Measurements from ENCODE around the gene RB1.

DNA sequence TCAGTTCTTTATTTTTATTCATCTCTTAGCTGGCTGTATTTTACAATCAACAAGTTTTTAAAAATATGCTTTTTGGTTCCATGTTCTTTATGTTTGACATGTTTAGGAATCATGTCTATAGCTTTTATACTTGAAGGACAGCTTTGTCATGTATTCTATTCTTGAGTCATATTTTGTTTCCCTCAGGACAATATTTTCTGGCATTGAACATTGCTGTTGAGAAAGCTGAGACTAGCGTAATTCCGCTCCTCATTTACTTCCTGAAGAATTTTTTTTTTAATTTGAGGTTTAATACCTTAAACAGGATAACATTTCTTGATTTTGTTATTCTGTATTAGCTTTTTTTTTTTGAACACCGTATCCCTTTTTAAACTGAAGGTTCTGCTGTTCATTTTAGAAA, 53.2 kb downstream of the RB1 start:
- TF ChIP-seq, protein P1, sequence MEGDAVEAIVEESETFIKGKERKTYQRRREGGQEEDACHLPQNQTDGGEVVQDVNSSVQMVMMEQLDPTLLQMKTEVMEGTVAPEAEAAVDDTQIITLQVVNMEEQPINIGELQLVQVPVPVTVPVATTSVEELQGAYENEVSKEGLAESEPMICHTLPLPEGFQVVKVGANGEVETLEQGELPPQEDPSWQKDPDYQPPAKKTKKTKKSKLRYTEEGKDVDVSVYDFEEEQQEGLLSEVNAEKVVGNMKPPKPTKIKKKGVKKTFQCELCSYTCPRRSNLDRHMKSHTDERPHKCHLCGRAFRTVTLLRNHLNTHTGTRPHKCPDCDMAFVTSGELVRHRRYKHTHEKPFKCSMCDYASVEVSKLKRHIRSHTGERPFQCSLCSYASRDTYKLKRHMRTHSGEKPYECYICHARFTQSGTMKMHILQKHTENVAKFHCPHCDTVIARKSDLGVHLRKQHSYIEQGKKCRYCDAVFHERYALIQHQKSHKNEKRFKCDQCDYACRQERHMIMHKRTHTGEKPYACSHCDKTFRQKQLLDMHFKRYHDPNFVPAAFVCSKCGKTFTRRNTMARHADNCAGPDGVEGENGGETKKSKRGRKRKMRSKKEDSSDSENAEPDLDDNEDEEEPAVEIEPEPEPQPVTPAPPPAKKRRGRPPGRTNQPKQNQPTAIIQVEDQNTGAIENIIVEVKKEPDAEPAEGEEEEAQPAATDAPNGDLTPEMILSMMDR (IDR thresholded peaks at IDR 0.05), result no peak
- no peak for TF ChIP-seq POLR2A (IDR thresholded peaks at IDR 0.05)
